ENCODE data around the gene AKT1.

AKT1 gene

DNA sequence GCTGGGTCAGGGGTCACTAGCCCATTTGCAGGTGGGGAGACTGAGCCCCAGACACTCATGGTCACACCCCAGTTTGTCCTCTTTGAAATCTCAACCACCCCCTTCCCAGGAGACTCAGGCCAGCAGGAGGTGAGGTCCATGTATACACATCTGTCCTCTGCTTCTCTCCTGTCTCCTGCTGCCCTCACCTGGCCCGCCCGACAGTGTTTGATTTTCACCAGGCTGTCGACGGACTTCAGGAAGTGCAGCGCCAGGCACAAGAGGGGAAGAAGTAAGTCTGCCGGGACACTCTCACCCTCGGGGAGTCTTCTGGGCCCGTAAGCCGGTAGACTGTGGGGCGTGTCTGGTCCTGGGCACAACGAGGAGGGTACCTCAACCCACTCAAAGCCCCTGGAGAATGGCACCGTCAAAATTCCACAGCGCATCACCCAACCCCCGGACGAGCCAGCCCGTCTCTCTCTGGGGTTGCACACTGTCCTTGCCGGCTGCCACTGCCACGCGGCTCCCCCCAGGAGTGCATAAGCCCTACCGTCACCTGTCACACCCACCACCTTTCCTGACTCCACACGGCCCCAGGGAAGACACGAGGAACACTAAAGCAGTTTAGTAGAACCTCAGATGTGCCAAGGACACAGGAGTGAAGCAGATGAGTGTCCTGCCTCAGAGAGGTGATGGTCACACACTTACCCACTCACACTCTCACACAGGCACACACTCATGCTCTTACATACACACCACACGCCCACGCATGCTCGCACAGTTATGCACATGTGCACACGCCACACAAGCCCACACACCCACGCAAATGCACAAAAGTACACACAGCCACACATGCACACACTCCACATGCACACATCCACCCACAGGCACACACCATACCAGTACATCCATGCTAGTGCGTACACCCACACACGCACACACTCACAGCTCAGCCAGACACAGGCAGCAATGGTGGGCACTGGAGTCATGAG lies 55.7 kb downstream of the AKT1 start:
- Histone ChIP-seq H3K4me3 (ENCODE audit: low read depth, low read length) (no peak overlapping the region), H3K36me3 (ENCODE audit: control insufficient read depth, insufficient read depth, low read length) (no peaks in the 10 kb centered on the region), H3K27ac (ENCODE audit: low read depth, low read length) (no peak overlapping the region), H3K9me3 (ENCODE audit: control insufficient read depth, insufficient read depth, low read length) (no peaks in the 10 kb centered on the region), H3K9ac (ENCODE audit: low read depth, low read length) (no peak overlapping the region), H3K27me3 (ENCODE audit: control insufficient read depth, insufficient read depth, low read length) (no peaks in the 10 kb centered on the region), H3K4me1 (ENCODE audit: control insufficient read depth, insufficient read depth, low read length) (no peaks in the 10 kb centered on the region)

DNA sequence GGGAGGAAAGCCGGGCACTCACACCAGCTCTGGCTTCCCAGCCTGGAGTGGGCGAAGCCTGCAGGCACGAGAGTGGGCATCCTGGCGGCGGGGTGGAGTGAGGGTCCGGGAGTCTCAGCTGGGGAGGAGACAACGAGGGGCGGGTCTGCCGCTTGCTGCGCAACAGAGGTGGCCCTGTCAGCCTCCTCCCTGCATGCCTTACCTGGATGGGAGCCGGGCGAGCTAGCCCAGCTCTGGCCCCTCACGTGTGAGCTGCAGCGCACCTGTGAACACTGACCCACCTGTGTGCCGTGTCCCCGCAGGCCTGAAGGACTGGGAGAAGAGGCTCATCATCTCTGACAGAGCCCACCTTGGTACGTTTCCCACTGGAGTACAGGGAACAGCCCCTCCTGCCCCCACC lies 56.5 kb downstream of the AKT1 start:
- no peak overlapping the region for H3K4me3 ChIP-seq (ENCODE audit: low read depth, low read length)
- H3K27ac ChIP-seq (ENCODE audit: low read depth, low read length): no peak overlapping the region
- H3K27me3 ChIP-seq (ENCODE audit: control insufficient read depth, insufficient read depth, low read length): no peaks in the 10 kb centered on the region
- no peaks in the 10 kb centered on the region for H3K9me3 ChIP-seq (ENCODE audit: control insufficient read depth, insufficient read depth, low read length)
- no peaks in the 10 kb centered on the region for H3K4me1 ChIP-seq (ENCODE audit: control insufficient read depth, insufficient read depth, low read length)
- H3K9ac ChIP-seq (ENCODE audit: low read depth, low read length): no peak overlapping the region
- no peaks in the 10 kb centered on the region for H3K36me3 ChIP-seq (ENCODE audit: control insufficient read depth, insufficient read depth, low read length)

DNA sequence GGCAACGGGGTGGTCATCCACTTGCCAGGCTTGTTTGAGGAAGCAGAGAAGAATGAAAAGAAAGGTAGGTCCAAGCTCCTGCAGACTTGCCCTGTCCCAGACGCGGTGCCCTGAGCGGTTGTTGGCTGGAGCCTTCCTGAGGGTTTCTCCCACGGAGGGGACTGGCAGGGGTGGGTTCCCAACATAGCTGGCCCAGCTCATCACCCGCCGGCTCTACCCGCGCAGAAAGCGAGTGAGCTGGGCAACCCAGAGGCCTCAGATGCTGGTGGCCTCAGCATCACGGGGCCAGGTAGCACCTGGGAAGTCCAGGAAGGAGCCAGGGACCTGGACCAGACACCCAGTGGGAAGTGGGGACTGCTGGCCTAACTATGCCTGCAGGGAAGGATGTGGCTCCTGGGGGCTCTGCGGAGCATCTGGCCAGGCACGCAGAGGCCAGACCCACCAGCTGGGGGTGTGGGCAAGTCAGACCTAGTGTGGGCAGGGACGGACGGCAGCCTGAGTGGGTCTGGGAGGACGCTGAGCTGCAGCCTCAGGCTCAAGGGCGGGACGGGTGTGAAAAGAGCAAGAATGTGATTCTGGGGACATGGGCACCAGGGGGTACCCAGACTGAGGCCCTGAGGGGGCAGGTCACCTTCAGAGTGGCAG lies 57.1 kb downstream of the AKT1 start:
- Histone ChIP-seq H3K27ac (ENCODE audit: low read depth, low read length) (no peak overlapping the region), H3K4me1 (ENCODE audit: control insufficient read depth, insufficient read depth, low read length) (no peaks in the 10 kb centered on the region), H3K9ac (ENCODE audit: low read depth, low read length) (no peak overlapping the region), H3K27me3 (ENCODE audit: control insufficient read depth, insufficient read depth, low read length) (no peaks in the 10 kb centered on the region), H3K4me3 (ENCODE audit: low read depth, low read length) (no peak overlapping the region), H3K9me3 (ENCODE audit: control insufficient read depth, insufficient read depth, low read length) (no peaks in the 10 kb centered on the region), H3K36me3 (ENCODE audit: control insufficient read depth, insufficient read depth, low read length) (no peaks in the 10 kb centered on the region)

DNA sequence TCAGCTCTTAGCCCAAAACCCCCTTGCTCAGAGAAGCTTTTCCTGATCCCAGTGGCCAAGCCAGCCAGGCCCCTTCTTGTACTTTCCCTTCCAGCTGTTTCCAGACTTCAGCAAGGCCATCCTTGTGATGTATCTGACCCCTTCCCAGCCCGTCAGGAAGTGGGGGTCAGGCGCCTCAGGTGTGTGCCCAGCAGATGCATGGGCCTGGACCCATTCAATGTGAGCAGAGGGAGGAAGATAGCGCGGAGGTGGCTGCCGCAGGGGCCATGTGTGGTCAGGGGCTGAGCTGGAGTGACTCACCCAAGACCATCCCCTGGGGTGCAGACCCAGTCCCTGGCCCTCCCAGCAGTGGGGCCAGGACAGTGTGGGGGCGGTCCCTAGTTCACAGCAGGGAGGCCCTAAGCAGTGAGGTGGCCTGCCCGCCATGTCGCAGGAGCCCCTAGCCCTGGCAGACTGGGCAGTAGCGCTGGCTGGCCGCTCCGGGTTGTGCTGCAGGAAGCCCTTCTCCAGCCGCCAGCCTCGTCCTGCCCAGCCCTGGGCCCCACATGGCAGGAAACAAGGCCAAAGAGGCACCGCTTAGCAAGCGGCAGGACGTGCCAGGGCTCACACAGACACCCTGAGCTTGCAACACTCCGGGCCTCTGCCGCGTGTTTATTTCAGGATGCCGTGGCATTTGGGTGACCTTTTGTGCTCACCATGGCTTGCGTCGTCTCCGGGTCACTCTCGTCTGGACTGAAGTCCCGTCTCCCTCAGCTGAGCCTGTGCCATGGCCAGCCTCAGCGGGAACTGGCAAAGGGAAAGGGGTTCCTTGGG lies 59.5 kb downstream of the AKT1 start:
- no peaks in the 10 kb centered on the region for H3K27me3 ChIP-seq (ENCODE audit: control insufficient read depth, insufficient read depth, low read length)
- no peak overlapping the region for H3K9ac ChIP-seq (ENCODE audit: low read depth, low read length)
- H3K4me3 ChIP-seq (ENCODE audit: low read depth, low read length): no peak overlapping the region
- no peaks in the 10 kb centered on the region for H3K4me1 ChIP-seq (ENCODE audit: control insufficient read depth, insufficient read depth, low read length)
- H3K9me3 ChIP-seq (ENCODE audit: control insufficient read depth, insufficient read depth, low read length): no peaks in the 10 kb centered on the region
- H3K27ac ChIP-seq (ENCODE audit: low read depth, low read length): no peak overlapping the region
- H3K36me3 ChIP-seq (ENCODE audit: control insufficient read depth, insufficient read depth, low read length): no peaks in the 10 kb centered on the region

DNA sequence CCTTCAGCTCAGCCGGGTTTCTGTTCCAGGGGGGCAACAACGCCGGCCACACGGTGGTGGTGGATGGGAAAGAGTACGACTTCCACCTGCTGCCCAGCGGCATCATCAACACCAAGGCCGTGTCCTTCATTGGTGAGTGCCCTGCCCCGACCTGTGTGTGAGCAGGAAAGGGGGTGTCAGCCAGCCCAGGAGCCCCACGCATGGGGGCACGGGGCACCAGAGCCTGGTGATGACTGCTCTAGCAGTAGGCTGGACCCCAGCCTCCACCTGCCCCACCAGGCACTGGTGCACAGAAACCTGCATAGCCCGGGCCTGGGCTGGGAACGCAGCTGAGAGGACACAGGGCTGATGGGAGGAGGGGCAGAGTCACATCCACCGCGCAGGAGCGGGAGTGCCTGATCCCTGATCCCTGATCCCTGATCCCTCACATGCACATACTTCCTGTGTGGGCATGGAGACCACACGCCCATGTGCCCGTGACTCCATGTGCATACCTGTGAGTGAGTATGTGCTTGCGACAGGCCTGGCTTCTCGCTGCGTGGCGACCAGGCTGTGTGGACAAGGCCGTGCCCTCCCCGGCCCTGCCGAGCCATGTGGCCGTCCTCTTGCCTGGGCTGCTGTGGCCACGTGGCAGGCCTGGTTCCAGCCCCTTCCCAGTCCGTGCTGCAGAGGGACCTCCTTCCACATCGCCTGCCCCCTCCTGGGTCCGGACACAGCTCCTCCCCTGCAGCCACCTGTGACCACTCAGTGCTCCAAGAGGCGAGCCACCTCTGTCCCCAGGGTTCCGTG lies 60.4 kb downstream of the AKT1 start:
- Histone ChIP-seq H3K9ac (ENCODE audit: low read depth, low read length) (no peak overlapping the region), H3K36me3 (ENCODE audit: control insufficient read depth, insufficient read depth, low read length) (no peaks in the 10 kb centered on the region), H3K4me3 (ENCODE audit: low read depth, low read length) (no peak overlapping the region), H3K4me1 (ENCODE audit: control insufficient read depth, insufficient read depth, low read length) (no peaks in the 10 kb centered on the region), H3K27me3 (ENCODE audit: control insufficient read depth, insufficient read depth, low read length) (no peaks in the 10 kb centered on the region), H3K27ac (ENCODE audit: low read depth, low read length) (no peak overlapping the region), H3K9me3 (ENCODE audit: control insufficient read depth, insufficient read depth, low read length) (no peaks in the 10 kb centered on the region)

DNA sequence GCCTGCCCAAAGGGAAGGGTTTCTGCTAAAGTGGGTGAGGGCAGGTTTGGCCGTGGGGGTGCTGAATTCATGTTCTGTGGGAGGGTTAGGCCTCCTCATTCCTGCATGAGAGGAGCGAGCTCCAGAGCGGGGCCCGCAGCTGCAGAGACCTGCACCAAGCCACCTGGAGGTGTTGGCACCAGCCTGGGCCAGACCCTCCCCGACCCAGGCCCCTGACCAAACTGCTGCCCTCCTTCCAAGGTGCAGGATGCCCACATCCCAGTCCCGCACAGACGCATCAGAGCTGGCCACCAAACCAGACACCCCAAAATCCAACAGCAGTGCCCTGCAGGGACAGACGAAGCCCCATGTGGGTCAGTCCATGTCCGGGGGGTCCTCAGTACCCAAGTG lies 61.0 kb downstream of the AKT1 start:
- Histone ChIP-seq H3K4me1 (ENCODE audit: control insufficient read depth, insufficient read depth, low read length) (no peaks in the 10 kb centered on the region), H3K36me3 (ENCODE audit: control insufficient read depth, insufficient read depth, low read length) (no peaks in the 10 kb centered on the region), H3K27ac (ENCODE audit: low read depth, low read length) (no peak overlapping the region), H3K4me3 (ENCODE audit: low read depth, low read length) (no peak overlapping the region), H3K27me3 (ENCODE audit: control insufficient read depth, insufficient read depth, low read length) (no peaks in the 10 kb centered on the region), H3K9ac (ENCODE audit: low read depth, low read length) (no peak overlapping the region), H3K9me3 (ENCODE audit: control insufficient read depth, insufficient read depth, low read length) (no peaks in the 10 kb centered on the region)

DNA sequence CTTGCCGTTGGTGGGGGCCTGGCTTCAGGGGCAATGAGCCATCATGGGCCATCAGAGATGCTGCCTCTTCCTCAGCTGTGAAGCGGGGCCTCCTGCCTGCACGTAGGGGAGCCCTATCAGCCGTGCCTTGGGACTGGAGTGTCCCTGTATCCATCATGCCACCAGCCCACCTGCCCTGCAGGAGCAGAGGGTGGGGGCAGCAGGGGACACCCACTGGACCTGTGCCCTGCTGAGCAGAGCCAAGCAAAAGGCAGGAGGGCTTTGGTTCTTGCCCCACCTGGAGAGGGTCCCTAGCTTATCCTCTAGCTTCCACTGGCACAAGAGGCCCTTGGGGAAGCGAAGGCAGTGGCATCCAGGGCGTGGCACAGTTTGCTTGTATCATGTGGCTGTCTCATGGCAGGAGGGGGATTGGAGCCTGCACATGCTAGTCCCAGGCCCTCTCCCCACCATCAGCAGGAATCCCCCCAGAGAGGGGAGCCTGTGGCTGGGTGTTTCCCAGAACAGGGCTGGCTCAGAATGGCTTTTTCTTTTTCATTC lies 61.4 kb downstream of the AKT1 start:
- Histone ChIP-seq H3K36me3 (ENCODE audit: control insufficient read depth, insufficient read depth, low read length) (no peaks in the 10 kb centered on the region), H3K4me3 (ENCODE audit: low read depth, low read length) (no peak overlapping the region), H3K9me3 (ENCODE audit: control insufficient read depth, insufficient read depth, low read length) (no peaks in the 10 kb centered on the region), H3K9ac (ENCODE audit: low read depth, low read length) (no peak overlapping the region), H3K27ac (ENCODE audit: low read depth, low read length) (no peak overlapping the region), H3K4me1 (ENCODE audit: control insufficient read depth, insufficient read depth, low read length) (no peaks in the 10 kb centered on the region), H3K27me3 (ENCODE audit: control insufficient read depth, insufficient read depth, low read length) (no peaks in the 10 kb centered on the region)

DNA sequence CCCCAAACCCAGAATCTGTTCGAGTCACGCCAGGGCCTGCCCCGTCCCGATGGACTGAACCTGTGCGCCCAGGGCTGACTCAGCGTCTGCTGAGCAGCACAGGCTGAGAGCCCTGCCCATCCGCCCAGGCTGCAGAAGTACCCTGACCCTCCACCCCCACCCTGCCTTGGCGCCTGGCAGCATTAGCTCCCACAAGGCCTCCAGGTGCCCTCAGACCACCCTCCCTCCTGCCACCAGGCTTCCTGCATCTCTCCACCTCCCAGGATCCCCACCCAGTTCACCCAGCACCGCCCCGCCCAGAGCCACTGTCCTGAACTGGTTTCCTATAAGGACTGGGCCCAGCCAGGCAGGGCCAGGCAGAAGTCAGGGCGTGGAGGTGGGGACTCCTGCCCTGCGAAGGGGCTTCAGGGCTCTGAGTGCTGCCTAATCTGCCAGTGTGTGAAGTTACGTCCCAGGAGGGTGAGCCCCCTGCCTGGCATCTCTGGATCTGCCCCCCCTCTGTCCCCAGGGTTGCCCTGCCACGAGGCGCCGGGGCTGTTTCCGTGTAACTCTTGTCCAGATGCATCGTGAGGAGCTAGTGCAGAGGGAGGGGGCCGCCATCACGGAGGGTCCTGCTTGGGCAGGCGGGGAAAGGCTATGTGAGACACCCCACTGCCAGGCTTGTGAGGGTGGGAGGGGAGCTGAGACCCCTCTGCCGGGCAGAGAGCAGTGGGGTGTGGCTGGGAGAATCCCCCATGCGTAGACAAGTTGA lies 62.4 kb downstream of the AKT1 start:
- Histone ChIP-seq H3K4me1 (ENCODE audit: control insufficient read depth, insufficient read depth, low read length) (no peaks in the 10 kb centered on the region), H3K9ac (ENCODE audit: low read depth, low read length) (no peak overlapping the region), H3K27me3 (ENCODE audit: control insufficient read depth, insufficient read depth, low read length) (no peaks in the 10 kb centered on the region), H3K4me3 (ENCODE audit: low read depth, low read length) (no peak overlapping the region), H3K27ac (ENCODE audit: low read depth, low read length) (no peak overlapping the region), H3K36me3 (ENCODE audit: control insufficient read depth, insufficient read depth, low read length) (no peaks in the 10 kb centered on the region), H3K9me3 (ENCODE audit: control insufficient read depth, insufficient read depth, low read length) (no peaks in the 10 kb centered on the region)

DNA sequence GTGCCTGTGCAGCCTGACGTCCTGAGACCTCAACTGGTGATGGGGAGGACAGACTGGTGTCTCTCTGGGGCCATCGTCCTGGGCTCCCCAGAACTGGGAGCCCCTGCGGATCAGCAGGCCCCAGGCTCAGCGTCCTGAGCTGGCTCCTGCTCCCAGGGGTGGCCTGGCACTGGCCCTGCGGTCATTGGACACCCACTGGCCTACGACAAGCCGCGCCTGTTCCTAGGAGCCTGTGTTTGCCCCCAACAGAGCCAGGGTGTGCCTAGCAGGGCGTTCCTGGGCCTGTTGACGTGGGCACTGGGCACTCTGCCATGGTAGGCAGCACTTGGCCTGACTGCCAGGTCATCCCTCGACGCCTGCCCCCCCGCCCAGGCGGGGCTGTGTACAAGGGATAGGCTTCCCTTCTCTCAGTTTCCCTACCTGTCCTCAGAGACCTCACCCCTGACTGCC lies 63.2 kb downstream of the AKT1 start:
- H3K9me3 ChIP-seq (ENCODE audit: control insufficient read depth, insufficient read depth, low read length): no peaks in the 10 kb centered on the region
- no peaks in the 10 kb centered on the region for H3K4me1 ChIP-seq (ENCODE audit: control insufficient read depth, insufficient read depth, low read length)
- no peak overlapping the region for H3K27ac ChIP-seq (ENCODE audit: low read depth, low read length)
- H3K27me3 ChIP-seq (ENCODE audit: control insufficient read depth, insufficient read depth, low read length): no peaks in the 10 kb centered on the region
- no peaks in the 10 kb centered on the region for H3K36me3 ChIP-seq (ENCODE audit: control insufficient read depth, insufficient read depth, low read length)
- H3K9ac ChIP-seq (ENCODE audit: low read depth, low read length): no peak overlapping the region
- H3K4me3 ChIP-seq (ENCODE audit: low read depth, low read length): no peak overlapping the region
